T-helper 1 cell (primary cell): Measurements from ENCODE around the gene CLEC20A.

ENCODE experiments used
- DNase-seq, 5 donors: peaks; one replicate each; pipeline ENCODE4 v3.0.0-alpha.2; 2012 to 2020

CLEC20A gene

GRCh38 chr1:178467837-178468236 is 28.9 kb downstream of the CLEC20A start:
- DNase-seq = no peak

- no peak for DNase-seq
Observed at GRCh38 chr1:178465011-178465410, 31.8 kb downstream of the CLEC20A start.

- DNase-seq = no peak
Observed at GRCh38 chr1:178464566-178464965, 32.2 kb downstream of the CLEC20A start.

- no peak for DNase-seq
Observed at GRCh38 chr1:178464141-178464540, 32.6 kb downstream of the CLEC20A start.

- no peak for DNase-seq
Observed at GRCh38 chr1:178461701-178462100, 35.1 kb downstream of the CLEC20A start.

- no peak for DNase-seq
Observed at GRCh38 chr1:178461104-178461503, 35.7 kb downstream of the CLEC20A start.

GRCh38 chr1:178458203-178458602 is 38.6 kb downstream of the CLEC20A start:
- DNase-seq = no peak

GRCh38 chr1:178457651-178458050 is 39.1 kb downstream of the CLEC20A start:
- DNase-seq = no peak

- no peak for DNase-seq
Observed at GRCh38 chr1:178456472-178456871, 40.3 kb downstream of the CLEC20A start.

GRCh38 chr1:178452013-178452412 is 44.8 kb downstream of the CLEC20A start:
- DNase-seq = no peak

GRCh38 chr1:178451529-178451928 is 45.2 kb downstream of the CLEC20A start:
- DNase-seq = no peak

- DNase-seq = no peak
Observed at GRCh38 chr1:178450871-178451270, 45.9 kb downstream of the CLEC20A start.

- DNase-seq = no peak
Observed at GRCh38 chr1:178442925-178443324, 53.8 kb downstream of the CLEC20A start.

- DNase-seq = no peak
Observed at GRCh38 chr1:178438432-178438831, 58.3 kb downstream of the CLEC20A start.

- no peak for DNase-seq
Observed at GRCh38 chr1:178436899-178437298, 59.9 kb downstream of the CLEC20A start.

GRCh38 chr1:178434899-178435435 is 61.8 kb downstream of the CLEC20A start:
- DNase-seq = no peak

GRCh38 chr1:178434360-178434759 is 62.4 kb downstream of the CLEC20A start:
- DNase-seq = no peak
